NCI-H1436 treated with DMSO at 0.1 percent for 48 hours (cell line): ENCODE data around the gene KRT86.

Source experiments
- DNase-seq: peaks from one replicate; lab custom pipeline; 2025; lab: John Stamatoyannopoulos, UW

KRT86 gene

DNA sequence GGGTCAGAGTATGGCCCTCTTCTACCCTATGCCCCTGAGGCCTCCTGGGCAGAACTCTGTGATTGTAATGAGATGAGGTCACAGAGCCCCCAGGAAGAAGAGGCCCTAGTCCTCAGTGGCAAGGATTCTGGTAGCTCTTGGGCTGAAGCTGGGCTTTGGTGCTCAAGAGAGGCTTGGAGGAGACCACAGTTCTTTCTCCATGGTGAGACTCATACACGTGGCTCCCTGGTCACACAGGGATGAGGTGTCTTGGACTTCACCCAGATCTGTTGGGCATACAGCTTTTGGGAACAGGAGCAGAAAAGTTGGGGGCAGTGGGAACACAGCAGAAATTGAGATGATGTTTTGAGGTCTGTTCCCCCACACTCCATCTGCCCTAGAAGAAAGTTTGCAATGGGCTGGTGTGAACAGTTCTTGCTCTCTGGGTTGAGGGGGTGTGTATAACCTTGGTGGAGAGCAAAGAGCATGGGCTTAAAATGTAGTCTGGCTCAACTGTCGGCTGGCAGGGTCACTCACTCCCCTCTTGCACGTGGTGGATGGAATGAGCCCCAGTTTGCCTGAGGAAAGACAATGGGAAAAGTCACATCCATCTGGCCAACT is at the start of gene KRT86:
KRT86 (plus strand) TSS at position 125 of the 600 bp plus-strand sequence. CDS start 27,272 bp downstream, outside the sequence.
- DNase-seq, result no peak

DNA sequence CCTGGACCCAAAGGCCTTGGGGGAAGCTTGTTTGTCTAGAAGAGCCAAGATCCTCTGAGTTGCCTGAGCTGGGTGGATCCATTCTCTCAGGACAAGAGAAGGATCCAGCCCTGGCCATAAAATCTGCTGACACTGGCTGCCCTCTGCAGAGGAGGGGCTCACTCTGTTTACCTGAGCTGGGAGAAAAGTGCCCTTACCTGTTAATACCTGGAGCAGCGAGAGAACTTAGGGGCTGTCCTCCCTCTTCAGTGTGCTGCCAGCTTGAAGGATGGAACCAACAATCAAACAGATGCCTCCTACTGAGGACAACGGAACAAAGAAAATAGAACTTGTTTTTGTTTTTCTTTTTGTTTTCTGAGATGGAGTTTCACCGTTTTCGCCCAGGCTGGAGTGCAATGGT is 48.7 kb upstream of the KRT86 start:
- no peak for DNase-seq

DNA sequence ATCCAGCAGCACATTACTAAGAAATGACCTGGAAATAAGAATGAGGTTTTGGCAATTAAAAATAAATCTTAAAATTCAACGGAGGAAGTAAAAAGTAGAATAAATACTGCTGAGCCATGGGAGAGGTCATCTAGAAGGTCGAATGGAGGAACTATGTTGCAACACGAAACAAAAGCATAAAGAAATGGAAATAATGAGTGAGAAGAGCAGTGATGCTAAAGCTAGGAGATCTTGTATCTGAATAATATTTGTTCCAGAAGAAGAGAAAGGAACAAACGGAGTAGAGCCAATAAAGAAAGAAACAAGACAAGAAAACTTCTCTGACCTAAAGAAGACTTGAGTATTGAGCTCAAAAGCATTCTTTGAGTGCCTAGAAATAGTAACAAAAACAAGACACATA is 48.0 kb upstream of the KRT86 start:
- DNase-seq, result no peak

DNA sequence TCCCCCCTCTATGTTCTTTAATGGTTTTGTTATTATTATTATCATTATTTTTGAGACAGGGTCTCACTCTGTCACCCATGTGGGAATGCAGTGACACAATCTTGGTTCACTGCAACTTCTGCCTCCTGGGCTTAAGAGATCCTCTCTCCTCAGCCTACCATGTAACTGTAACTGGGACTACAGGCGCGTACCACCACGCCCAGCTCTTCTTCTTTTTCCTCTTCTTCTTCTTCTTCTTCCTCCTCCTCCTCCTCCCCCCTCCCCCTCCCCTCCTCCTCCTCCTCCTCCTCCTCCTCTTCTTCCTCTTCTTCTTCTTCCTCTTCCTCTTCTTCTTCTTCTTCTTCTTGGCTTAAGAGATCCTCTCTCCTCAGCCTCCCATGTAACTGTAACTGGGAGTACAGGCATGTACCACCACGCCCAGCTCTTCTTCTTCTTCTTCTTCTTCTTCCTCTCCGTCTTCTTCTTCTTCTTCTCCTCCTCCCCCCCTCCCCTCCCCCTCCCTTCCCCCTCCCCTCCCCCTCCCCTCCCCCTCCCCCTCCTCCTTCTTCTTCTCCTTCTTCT is 46.8 kb upstream of the KRT86 start:
- DNase-seq, result no peak

DNA sequence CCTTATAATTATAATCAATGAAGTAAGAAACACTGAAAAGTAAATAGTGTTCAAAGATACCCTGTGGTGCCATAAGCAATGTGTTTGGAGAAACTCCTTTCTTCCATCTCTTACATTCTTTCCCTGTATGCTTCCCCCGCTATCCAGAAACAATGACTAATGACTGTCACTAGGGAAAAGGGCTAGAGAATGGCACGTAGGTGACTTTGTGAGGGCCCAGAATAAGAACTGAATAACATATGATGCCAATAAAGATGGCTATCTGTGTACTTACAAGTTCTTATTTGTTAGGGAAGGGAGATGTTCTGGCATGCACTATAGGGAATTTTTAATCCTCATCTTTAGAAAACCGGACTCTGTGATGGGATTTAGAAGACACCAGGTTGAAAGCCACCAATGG is 46.1 kb upstream of the KRT86 start:
- DNase-seq, result no peak

DNA sequence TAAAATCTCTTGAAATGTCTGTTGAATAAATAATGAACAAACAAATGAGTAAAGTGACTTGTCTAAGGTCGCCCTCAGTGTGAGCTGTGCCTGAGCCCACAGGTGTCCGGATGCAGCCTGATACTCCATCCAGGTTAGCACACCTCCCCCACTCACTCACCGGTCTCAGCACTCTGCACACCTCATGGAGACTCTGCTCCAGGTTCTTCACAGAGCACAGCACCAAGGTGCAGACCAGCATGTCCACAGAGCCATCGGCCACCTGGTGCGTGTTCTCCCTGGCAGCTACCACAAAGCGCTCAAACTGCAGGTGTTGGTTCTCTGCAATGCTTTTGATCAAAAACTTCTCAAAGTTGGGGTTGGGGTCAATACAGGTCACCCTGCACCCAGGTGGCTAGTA is 45.5 kb upstream of the KRT86 start:
- no peak for DNase-seq

DNA sequence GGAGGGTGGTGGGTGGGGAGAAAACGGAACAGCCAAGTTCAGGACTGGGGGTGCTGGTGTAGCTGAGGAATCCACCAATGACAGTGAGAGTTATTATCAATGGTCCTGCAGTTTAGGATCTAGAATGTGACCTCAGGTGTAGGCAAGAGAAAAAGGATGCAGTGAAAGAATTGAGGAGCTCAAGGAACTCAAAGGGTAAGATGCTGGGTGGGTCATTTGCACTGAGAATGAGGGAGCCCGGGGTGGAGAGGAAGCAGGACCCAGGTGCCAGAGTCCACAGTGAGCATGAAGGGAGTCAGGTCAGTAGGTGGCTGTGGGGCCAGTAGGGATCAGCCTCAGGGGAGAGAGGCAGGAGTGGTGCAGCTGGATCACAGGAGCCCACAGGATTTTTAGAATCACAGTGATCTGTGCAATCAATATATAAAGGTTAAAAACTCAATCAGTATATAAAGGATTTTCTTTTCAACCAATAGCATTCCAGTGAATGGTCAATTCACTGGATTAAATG is 44.6 kb upstream of the KRT86 start:
- DNase-seq, result no peak

DNA sequence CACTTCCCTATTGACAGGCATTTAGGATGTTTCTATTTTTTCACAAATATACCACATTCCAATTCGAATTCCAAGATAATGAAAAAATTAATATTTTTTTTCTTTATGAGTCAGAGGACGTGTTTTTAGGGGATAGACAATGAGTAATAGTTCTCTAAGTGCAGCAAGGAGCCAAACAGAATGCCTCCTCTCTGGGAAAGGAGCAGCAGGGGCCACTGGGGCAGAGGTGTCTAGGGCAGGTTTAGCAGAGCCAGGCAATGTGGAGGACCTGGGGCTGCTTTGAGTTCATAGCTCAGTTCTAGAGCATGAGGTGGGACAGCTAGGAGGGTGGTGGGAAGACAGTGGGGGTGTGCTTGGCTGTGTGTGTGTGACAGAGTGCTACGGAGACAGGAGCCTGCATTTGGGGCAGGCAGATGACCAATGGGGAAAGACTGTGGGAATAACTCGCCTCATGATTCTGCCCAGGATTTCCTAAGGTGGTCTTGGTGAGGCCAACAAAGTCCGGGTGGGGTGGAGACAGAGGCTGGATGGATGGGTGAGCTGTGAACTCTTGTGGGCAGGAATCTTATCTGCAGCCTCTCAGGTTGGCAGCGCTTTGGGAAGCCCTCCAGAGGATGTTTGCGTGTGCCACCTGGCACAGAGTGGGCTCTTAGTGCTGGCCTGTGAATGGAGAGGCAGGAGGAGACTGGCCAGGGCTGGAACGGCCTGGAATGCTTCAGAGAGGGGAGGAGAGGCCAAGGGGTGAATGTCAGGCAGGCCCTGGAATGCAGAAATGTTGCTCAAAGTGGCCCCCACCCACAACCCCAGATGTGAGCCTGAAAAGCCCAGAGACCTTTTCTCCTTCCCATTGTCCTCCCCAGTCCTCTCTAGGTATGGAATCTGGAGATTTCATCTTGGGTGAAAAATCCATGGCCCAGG is 43.8 kb upstream of the KRT86 start:
- no peak for DNase-seq

DNA sequence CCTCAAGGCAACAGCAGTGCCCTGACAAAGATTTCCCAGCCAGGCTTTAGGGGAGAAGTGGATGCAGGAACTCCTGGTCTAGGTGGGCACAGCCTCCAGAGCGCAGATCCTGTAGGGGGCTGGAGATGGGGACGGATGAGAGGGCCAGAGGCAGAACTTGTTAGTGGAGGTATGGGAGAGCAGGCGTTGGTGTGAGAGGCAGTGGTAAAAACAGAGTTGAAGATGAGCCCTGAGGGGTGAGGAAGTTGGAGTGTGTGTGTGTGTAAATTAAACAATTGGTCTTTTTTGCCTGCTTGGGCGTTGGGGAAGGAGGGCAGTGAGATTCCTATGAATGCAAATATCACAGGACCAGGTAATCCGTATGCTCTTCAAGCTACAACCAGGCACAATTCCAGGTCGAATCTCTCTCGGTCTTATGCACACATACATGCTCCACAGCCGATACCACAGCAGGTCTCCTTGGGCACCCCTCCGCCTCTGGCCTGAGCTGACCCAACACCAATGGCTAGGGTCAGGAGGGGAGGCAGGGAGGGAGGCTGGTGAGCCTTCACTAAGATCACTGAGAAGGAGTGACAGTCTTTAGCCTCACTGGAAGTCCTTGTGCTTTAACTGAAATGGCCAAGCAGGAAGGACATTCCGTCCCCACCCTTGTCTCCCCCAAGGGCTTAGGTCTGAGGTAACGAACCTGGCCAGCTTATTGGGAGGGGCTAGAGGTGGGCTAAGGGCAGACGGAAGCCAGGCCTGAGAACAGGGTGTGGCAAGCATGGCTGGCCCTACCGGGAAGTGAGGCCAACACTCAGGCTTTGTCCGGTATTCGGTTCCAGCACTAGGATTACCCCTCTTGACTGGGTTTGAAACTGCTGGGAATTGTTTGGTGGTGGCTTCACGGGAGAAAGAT is 42.9 kb upstream of the KRT86 start:
- DNase-seq, result no peak

DNA sequence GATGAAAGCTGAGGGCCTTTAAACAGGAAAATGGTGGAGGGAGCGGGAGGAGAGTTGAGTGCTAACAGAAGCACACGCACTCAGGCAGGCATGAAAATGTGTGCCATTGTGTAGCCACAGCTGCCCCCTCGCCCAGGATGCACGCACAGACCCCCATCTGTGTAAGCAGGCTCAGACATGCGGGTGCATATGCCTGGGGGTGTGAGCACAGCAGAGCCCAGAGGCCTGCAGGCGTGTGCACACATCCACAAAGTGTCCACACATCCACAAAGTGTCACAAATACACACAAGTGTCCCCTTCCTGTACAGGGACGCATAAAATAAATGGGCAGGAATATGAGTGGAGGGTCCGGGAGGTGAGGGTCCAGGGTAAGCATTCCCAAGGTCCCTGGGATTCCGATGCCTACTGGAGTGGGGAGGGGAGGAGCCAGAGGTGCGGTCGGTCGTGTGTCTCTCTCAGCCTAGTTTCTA is 42.2 kb upstream of the KRT86 start:
- DNase-seq, result no peak

DNA sequence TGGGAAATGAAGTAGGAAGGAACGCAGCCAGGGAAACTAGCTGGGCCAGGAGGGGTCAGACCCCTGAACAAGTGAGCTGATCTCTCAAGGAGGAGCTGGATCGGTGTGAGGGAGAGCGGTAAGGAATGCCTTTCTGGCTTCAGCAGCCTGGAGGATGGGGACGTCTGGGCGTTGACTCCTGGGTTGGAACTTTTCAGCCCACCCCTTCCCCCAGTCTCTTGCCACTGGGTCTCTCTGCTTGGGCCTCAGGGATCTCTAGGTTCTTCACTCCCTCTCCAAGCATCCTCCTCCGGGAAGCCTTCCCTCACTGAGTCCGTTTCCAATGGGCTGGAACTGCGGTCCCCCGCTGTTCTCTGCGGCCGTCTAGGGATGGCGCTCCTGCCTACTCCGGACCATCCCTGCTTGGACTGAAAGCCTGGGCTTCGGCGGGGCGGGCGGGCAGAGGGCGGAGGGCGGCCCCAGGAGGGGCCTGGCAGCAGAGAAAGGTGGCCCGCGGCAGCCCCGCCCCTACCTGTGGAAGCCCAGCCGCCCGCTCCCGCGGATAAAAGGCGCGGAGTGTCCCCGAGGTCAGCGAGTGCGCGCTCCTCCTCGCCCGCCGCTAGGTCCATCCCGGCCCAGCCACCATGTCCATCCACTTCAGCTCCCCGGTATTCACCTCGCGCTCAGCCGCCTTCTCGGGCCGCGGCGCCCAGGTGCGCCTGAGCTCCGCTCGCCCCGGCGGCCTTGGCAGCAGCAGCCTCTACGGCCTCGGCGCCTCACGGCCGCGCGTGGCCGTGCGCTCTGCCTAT is 41.6 kb upstream of the KRT86 start, which contains the start of gene KRT7:
KRT7 (plus strand) TSS at position 570 of the 788 bp plus-strand sequence; CDS start at position 624, 54 bp downstream.
- no peak for DNase-seq

DNA sequence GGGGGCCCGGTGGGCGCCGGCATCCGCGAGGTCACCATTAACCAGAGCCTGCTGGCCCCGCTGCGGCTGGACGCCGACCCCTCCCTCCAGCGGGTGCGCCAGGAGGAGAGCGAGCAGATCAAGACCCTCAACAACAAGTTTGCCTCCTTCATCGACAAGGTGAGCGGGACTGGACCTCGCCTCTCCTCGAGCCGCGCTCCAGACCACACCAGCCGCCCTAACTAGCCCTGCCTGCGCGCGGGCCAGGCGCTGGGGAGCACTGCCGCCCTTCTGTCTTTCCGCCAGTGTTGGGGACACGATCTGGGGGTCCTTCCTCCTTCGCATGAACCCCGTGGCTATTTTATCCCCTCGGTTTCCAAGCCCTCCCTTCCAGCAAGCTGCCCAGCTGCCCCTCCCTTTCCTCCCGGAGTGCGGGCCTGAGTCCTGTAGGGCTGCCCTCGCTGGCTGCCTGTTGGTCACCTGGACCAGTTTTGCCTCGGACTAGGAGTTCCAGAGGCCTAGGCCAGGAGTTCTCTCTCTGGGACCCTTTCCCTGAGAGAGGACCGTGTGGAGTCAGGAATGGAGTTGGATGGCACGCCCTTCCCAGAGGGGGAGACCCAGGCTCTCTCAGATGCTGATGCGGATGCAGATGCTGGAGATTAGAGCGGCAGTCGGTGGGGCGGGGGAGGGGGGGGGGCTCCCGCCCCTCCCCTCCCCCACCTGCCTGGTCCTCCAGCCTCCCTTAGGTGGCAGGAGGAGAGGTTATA is 40.8 kb upstream of the KRT86 start:
- DNase-seq, result no peak

DNA sequence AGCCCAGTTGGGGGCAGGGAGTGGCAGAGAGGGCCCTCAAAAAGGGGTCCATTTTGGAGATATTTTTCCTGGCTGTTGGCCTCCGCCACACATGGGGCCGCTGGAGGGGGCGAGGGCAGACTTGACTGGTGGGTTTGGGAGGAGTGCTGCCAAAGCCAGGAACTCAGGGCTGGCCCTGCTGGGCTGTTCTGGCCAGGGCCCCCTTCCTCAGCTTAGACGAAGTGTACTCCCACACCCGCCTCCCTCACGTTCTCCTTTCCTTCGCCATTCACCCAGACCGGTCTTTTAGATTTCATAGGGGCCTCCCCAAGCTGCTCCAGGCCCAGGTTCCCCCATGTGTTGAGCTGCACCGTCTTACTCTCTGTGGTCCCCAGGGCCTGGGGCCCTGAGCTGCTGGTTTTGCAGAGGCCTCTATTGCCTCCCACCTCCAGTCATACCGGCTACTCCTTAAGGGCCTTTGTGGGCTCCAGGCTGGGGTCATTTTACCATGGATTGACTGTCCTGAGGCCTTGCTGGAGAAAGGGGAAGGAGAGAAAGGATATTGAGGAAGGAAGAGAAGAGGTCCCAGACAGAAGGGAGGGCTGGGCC is 40.1 kb upstream of the KRT86 start:
- no peak for DNase-seq

DNA sequence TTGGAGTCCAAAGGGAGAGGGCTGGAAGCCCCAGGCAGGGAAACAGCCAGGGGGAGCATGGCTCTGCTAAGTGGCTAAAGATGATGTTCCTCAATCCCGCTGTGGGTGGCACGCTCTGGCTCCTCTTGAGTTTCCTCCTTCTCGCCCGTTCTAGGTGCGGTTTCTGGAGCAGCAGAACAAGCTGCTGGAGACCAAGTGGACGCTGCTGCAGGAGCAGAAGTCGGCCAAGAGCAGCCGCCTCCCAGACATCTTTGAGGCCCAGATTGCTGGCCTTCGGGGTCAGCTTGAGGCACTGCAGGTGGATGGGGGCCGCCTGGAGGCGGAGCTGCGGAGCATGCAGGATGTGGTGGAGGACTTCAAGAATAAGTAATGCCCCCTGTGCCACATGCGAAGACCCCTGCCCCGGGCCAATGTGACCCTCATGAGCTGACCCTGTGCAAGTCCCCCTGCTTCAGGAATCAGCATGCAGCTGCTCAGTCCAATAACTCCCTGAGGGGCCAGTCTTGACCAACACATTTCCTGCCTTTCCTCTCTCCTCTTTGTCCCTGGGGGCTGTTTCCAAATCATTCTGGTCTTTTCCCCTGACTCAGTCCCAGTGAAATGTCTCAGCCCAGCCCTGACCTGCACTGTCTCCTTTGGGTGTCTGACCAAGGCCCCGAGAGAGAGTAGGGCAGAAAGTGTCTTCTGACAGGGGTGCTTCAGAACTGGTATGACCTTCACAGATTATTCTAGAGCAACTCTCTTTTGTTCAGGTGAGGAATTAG is 39.3 kb upstream of the KRT86 start:
- no peak for DNase-seq

DNA sequence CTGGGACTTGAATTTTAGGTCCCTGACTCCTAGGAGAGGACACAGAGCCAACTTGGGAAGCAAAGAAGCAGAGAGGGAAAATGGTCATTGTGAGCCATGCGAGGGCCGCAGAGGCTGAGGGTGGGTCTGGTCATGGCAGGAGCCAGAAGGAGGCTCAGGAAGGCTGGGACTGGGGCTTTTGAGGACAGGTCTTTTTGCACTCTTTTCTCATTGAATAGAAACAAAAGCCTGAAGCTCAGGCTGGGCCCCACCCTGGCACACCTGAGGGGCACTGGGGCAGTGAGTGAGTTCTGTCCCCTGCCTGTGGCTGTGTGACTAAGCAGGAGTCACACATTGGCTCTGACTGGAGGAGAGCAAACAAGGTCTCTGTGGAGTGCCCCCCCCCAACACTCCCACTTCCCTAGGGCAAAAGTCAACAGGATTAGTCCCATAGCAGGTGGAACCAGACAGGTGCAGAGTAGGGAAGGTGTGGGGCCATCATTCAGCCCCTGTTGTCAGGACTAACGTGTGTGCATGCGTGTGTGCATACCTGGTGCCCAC is 38.6 kb upstream of the KRT86 start:
- DNase-seq, result no peak

DNA sequence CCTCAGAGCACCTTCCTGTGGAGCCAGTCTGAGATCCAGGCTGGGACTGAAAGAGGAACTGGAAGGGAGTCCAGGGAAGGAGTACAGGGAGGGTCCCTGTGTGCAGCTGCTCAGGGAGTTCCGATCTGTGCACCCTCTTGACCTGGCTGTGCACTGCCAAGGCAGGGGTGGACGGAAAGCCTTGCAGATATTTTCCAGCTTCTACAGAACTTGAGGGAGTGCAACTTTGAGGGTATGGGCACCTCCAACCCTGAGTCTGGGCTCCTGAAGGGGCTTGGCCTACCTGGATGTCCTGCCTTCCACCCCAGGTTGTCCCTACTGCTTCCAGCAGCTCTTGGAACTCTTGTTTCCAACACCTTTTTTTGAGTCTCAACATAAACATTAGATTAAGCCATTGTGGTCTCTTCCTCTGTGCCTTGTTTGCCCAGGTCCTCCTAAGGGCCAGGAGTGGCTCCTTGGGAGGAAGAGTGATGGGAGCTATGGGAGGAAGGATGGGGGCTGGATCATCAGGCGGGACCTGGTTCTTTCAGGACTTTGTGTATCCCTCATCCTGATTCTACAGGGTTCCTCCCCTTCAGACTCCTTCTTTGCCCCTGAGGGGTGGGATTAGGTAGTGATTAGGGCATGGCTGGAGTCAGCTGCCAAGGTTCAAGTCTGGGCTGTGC is 37.9 kb upstream of the KRT86 start:
- DNase-seq, result no peak

DNA sequence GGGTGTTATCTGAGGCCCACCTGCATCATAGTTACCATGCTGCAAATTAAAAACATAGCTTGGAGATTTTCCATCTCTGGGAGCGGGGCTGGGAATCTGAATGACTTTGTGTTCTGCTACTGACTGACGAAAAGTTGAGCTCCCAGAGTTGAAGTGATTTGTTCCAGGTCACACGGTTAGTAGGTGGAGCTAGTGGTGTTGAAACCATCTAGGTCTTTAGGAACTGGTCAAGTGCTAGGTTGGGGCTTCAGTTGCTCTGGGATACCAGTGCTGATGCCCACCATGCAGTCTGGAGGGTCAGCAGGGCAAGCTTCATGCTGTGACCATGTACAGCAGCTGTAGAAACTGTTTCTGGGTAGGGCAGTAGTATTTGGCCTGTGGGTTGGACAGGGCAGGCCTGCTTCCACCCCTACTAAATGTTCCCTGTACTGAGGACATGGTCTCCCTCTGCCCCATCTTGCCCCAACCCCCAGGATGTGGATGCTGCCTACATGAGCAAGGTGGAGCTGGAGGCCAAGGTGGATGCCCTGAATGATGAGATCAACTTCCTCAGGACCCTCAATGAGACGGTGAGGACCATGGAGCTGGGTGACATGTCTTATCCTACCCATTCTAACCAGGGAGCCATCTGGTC is 36.1 kb upstream of the KRT86 start:
- DNase-seq, result no peak
